RWPE2 (cell line): Measurements from ENCODE around the gene PRMT2.
A peak's percentile ranks its signal among the peaks of the same experiment; 100 is the strongest.

Source experiments
- ATAC-seq: fragments of 200-7000 bp; cut with Tn5 transposase; 3 replicates; pipeline ENCODE4 v1.9.1; 2021; ENCODE audit warnings: low read depth
- DNase-seq: peaks from one replicate; pipeline ENCODE4 v3.0.0-alpha.2; 2020; ENCODE audit warnings: low spot score
- H3K27ac ChIP-seq: fragments of 450-650 bp; 2 replicates; pipeline ENCODE4 v1.5.1; 2017; ENCODE audit warnings: mild to moderate bottlenecking; ENCODE audit not compliant: poor library complexity, severe bottlenecking
- H3K27me3 ChIP-seq: fragments of 250-450 bp; sonication (Bioruptor Pico); 2 replicates; pipeline ENCODE4 v1.5.1; 2021; ENCODE audit warnings: mild to moderate bottlenecking, moderate library complexity; ENCODE audit not compliant: insufficient read depth, poor library complexity, severe bottlenecking
- H3K36me3 ChIP-seq: fragments of 250-450 bp; sonication (Bioruptor Pico); 2 replicates; pipeline ENCODE4 v1.5.1; 2020; ENCODE audit warnings: low read depth, mild to moderate bottlenecking, moderate library complexity
- H3K4me1 ChIP-seq: fragments of 250-450 bp; sonication (Bioruptor Pico); 2 replicates; pipeline ENCODE4 v1.5.1; 2021; ENCODE audit warnings: mild to moderate bottlenecking, moderate library complexity; ENCODE audit not compliant: insufficient read depth, poor library complexity, severe bottlenecking
- H3K4me3 ChIP-seq: fragments of 250-450 bp; sonication (Bioruptor Pico); 2 replicates; pipeline ENCODE4 v1.5.1; 2021; ENCODE audit warnings: mild to moderate bottlenecking, moderate library complexity; ENCODE audit not compliant: severe bottlenecking
- H3K9me3 ChIP-seq: fragments of 250-450 bp; sonication (Bioruptor Pico); 2 replicates; pipeline ENCODE4 v1.5.1; 2021; ENCODE audit warnings: mild to moderate bottlenecking, moderate library complexity; ENCODE audit not compliant: severe bottlenecking
- CTCF ChIP-seq: fragments of 450-650 bp; IDR thresholded peaks from one replicate; pipeline ENCODE4 v1.5.1; 2017; ENCODE audit warnings: mild to moderate bottlenecking, moderate library complexity; ENCODE audit not compliant: poor library complexity, severe bottlenecking

PRMT2 gene

GRCh38 chr21:46616656-46617055, 18.8 kb upstream of the PRMT2 start:
- TF ChIP-seq CTCF, result no peak
- Histone ChIP-seq H3K9me3 (no peaks in the 10 kb centered on the region), H3K27ac (no peak overlapping the region), H3K27me3 (peaks cover 4% of the 10 kb centered on the region), H3K4me3 (no peak overlapping the region), H3K4me1 (no peaks in the 10 kb centered on the region), H3K36me3 (no peaks in the 10 kb centered on the region)
- DNase-seq (no peak), ATAC-seq (no peak)

GRCh38 chr21:46617267-46618051, 18.0 kb upstream of the PRMT2 start:
- DNase-seq (no peak), ATAC-seq (no peak)
- H3K27ac ChIP-seq, result no peak overlapping the region
- no peak overlapping the region for H3K4me3 ChIP-seq
- no peak for TF ChIP-seq CTCF
- peaks cover 4% of the 10 kb centered on the region for H3K27me3 ChIP-seq
- H3K36me3 ChIP-seq, result no peaks in the 10 kb centered on the region
- H3K4me1 ChIP-seq, result no peaks in the 10 kb centered on the region
- no peaks in the 10 kb centered on the region for H3K9me3 ChIP-seq

GRCh38 chr21:46618738-46619379, 16.6 kb upstream of the PRMT2 start:
- TF ChIP-seq CTCF, result no peak
- H3K4me1 ChIP-seq, result no peaks in the 10 kb centered on the region
- H3K27me3 ChIP-seq, result peaks cover 4% of the 10 kb centered on the region
- no peak for DNase-seq
- 0 out of 3 replicates have a peak, but pooled peaks have one; percentile 38 for ATAC-seq
- no peaks in the 10 kb centered on the region for H3K36me3 ChIP-seq
- H3K4me3 ChIP-seq, result no peak overlapping the region
- H3K27ac ChIP-seq, result no peak overlapping the region
- H3K9me3 ChIP-seq, result no peaks in the 10 kb centered on the region

- Histone ChIP-seq H3K4me1 (no peaks in the 10 kb centered on the region), H3K27me3 (peaks cover 4% of the 10 kb centered on the region), H3K4me3 (no peak overlapping the region), H3K36me3 (no peaks in the 10 kb centered on the region), H3K27ac (no peak overlapping the region), H3K9me3 (no peaks in the 10 kb centered on the region)
- DNase-seq (no peak), ATAC-seq (no peak)
- TF ChIP-seq CTCF, result no peak
Observed at GRCh38 chr21:46619846-46620245, 15.6 kb upstream of the PRMT2 start.

GRCh38 chr21:46620846-46621245, 14.6 kb upstream of the PRMT2 start:
- H3K27ac ChIP-seq, result no peak overlapping the region
- no peak for DNase-seq
- H3K9me3 ChIP-seq, result peaks cover 4% of the 10 kb centered on the region
- no peak overlapping the region for H3K4me3 ChIP-seq
- H3K27me3 ChIP-seq, result peaks cover 4% of the 10 kb centered on the region
- ATAC-seq, result no peak
- no peaks in the 10 kb centered on the region for H3K36me3 ChIP-seq
- no peaks in the 10 kb centered on the region for H3K4me1 ChIP-seq
- TF ChIP-seq CTCF, result no peak
